Myocyte (in vitro differentiated cells): ENCODE results near the gene REEP6. TPM values are rescaled to one million over a fixed set of nuclear protein-coding genes. Genes with fewer than 3 reads are reported as not detected.

Experiments used
- total RNA-seq: library from RNA; depleted of rRNA; stranded (reverse); fragments of >200 nt; gene quantifications from 2 replicates; pipeline ENCODE4 v1.2.3, GENCODE V29; 2014

The REEP6 gene
- total RNA-seq, 1 donor from 2014 or later, result 4.3 TPM

Other genes with a start within 250 kb of the REEP6 start
- gene ATP5F1D, start 249.4 kb upstream of the REEP6 start, total RNA-seq, result 46.5 and 61.9 TPM in 2 replicates
- gene MIDN, start 242.6 kb upstream of the REEP6 start, total RNA-seq, result 17.2 and 30.6 TPM in 2 replicates
- 441 and 497 TPM in 2 replicates for gene CIRBP, start 221.8 kb upstream of the REEP6 start, total RNA-seq
- gene FAM174C, start 215.7 kb upstream of the REEP6 start, total RNA-seq, result 33.8 and 55.3 TPM in 2 replicates
- gene EFNA2, start 205.3 kb upstream of the REEP6 start, total RNA-seq, result not detected in 2 replicates
- 104 and 124 TPM in 2 replicates for gene NDUFS7, start 107.3 kb upstream of the REEP6 start, total RNA-seq
- gene GAMT, start 89.6 kb upstream of the REEP6 start, total RNA-seq, result 147 and 191 TPM in 2 replicates
- gene DAZAP1, start 83.6 kb upstream of the REEP6 start, total RNA-seq, result 48.2 and 61.5 TPM in 2 replicates
- 1,600 and 2,923 TPM in 2 replicates for gene RPS15, start 52.8 kb upstream of the REEP6 start, total RNA-seq
- 0.53 and 1.9 TPM in 2 replicates for gene APC2, start 41.1 kb upstream of the REEP6 start, total RNA-seq
- gene C19orf25, start 12.0 kb upstream of the REEP6 start, total RNA-seq, result 37.6 and 53.1 TPM in 2 replicates
- 7.1 and 8.5 TPM in 2 replicates for gene PCSK4, start 831 bp upstream of the REEP6 start, total RNA-seq
- 9.7 and 9.8 TPM in 2 replicates for gene ADAMTSL5, start 21.8 kb downstream of the REEP6 start, total RNA-seq
- not detected in 2 replicates for gene PLK5, start 32.9 kb downstream of the REEP6 start, total RNA-seq
- gene MEX3D, start 77.1 kb downstream of the REEP6 start, total RNA-seq, result 44.0 and 45.3 TPM in 2 replicates
- gene MBD3, start 101.7 kb downstream of the REEP6 start, total RNA-seq, result 186 and 193 TPM in 2 replicates
- gene UQCR11, start 114.3 kb downstream of the REEP6 start, total RNA-seq, result 70.9 and 73.3 TPM in 2 replicates
- gene TCF3, start 161.4 kb downstream of the REEP6 start, total RNA-seq, result 124 and 141 TPM in 2 replicates